Psoas muscle (tissue), 8 donors: ENCODE results near the gene POSTN. TPM values are rescaled to one million over a fixed set of nuclear protein-coding genes. Genes with fewer than 3 reads are reported as not detected.
A peak's percentile ranks its signal among the peaks of the same experiment; 100 is the strongest.

Source experiments
- ATAC-seq, 4 donors: fragments of 200-7000 bp; cut with Tn5 transposase; one replicate each; pipeline ENCODE4 v1.9.1; 2020; ENCODE audit warnings: moderate library complexity in 3 of 4, mild to moderate bottlenecking in 2 of 4
- DNase-seq, 2 donors: peaks; one replicate each; pipeline ENCODE4 v3.0.0-alpha.2; 2020
- H3K27ac ChIP-seq: fragments of 200-600 bp; one replicate; pipeline ENCODE4 v1.8.0; 2022
- H3K27me3 ChIP-seq, 3 donors: fragments of 200-600 bp in 1 of 3; one replicate each; pipeline versions ENCODE4 v1.6.1 to v1.8.0; 2013 to 2022; ENCODE audit warnings: low read length in 2 of 3, mild to moderate bottlenecking in 2 of 3, moderate library complexity in 1 of 3; ENCODE audit not compliant: insufficient read depth in 3 of 3
- H3K36me3 ChIP-seq, 2 donors: fragments of 200-600 bp in 1 of 2; one replicate each; pipeline versions ENCODE4 v1.6.1 to v1.8.0; 2013 to 2022; ENCODE audit warnings: low read depth in 1 of 2, mild to moderate bottlenecking in 1 of 2, moderate library complexity in 1 of 2; ENCODE audit not compliant: insufficient read depth in 1 of 2
- H3K4me1 ChIP-seq: fragments of 200-600 bp; one replicate; pipeline ENCODE4 v1.8.0; 2022
- H3K4me3 ChIP-seq: fragments of 200-600 bp; one replicate; pipeline ENCODE4 v1.8.0; 2022; ENCODE audit warnings: mild to moderate bottlenecking
- H3K9me3 ChIP-seq: fragments of 200-600 bp; one replicate; pipeline ENCODE4 v1.8.0; 2022
- CTCF ChIP-seq: fragments of 200-600 bp; IDR thresholded peaks from one replicate; pipeline ENCODE4 v1.8.0; 2022; ENCODE audit warnings: antibody characterized with exemption
- WGBS, 3 donors: extraction: QIAGEN DNeasy Blood & Tissue Kit; methylation state at CpG; one replicate each; pipeline versions ENCODE4 v1.1.6 to v1.1.7; 2013; 5-methylcytosine and 5-hydroxymethylcytosine counted together
- intact Hi-C, 2 donors: fragments of 100-400 bp; cut with DNase I; formaldehyde crosslinking; loops; one replicate each; pipeline versions ENCODE4 v1.11.0 to v1.14.2; 2022
- polyA plus RNA-seq, 3 donors: library from polyadenylated mRNA; stranded (reverse); fragments of 200-250 nt; gene quantifications; one replicate each; pipeline ENCODE4 v1.2.3, GENCODE V29; 2013
- total RNA-seq, 4 donors: library from RNA; stranded (reverse); fragmentation: NEBNext Ultra II Directional in 2 of 4; extraction: Animal tissue kit (Norgen Biotek cat#: 25700) in 2 of 4; gene quantifications; one replicate each; pipeline versions ENCODE4 v1.2.1 to v1.2.4, GENCODE V29; 2021 to 2023
- donor health status: healthy with polysubstance abuse.
- donor health status: DM: no; HTN: no; CAD: no; lungs with moderate emphysema.
- donor health status: Bipolar disorder and iron deficiency.
- donor health status: healthy.
- donor health status: DM: yes; HTN: yes; CAD: no.
- donor health status: DM: no; HTN: no; CAD: no.
- donor health status: DM: no; HTN: no; CAD: no.
- donor health status: DM: yes; HTN: yes; CAD: no.

The POSTN gene
- total and polyA plus RNA-seq, 7 donors = 3.1 to 11.8 (median 6.1) TPM

GRCh38 chr13:37613638-37614037, 15.1 kb upstream of the POSTN start:
- DNase-seq (no peak), ATAC-seq (no peak)
- Histone ChIP-seq H3K27ac (no peak overlapping the region), H3K4me1 (no peaks in the 10 kb centered on the region), H3K27me3 (no peaks in the 10 kb centered on the region), H3K36me3 (no peaks in the 10 kb centered on the region), H3K9me3 (no peaks in the 10 kb centered on the region), H3K4me3 (no peak overlapping the region)
- no peak for TF ChIP-seq CTCF
- 67 to 80% (median 75%) methylated on average over 2 of the region's 2 CpGs for WGBS, 3 donors
- intact Hi-C loops = no loop called here

DNA sequence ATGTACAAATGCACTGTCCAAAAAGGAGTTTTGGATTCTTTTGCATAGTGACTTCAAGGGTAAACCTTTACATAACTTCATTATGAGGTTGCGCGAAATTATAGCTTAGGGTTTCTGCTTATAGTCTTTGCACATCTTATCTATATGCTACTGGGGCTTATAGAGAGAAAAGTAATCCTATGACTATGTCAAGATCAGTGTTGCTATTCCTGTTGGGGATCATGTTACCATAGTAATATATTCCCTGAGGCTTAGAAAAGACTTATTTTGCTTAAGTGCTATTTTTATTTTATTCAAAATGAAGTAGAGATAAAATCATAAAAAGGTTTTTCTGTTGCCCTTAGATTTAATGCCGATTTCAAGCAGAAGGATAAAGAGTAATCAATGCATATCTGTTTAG, 14.7 kb upstream of the POSTN start:
- Histone ChIP-seq H3K9me3 (no peaks in the 10 kb centered on the region), H3K27me3 (no peaks in the 10 kb centered on the region), H3K27ac (no peak overlapping the region), H3K4me3 (no peak overlapping the region), H3K36me3 (no peaks in the 10 kb centered on the region), H3K4me1 (no peaks in the 10 kb centered on the region)
- intact Hi-C loops = no loop called here
- ATAC-seq (no peak), DNase-seq (no peak)
- 80 to 88% (median 85%) methylated on average over 3 of the region's 3 CpGs for WGBS, 3 donors
- TF ChIP-seq CTCF = no peak

- intact Hi-C loops = loop anchor here in 1 of 2 donors (5.0 kb wide), 1 partner anchor 157 kb away; no protein-coding TSS in a partner anchor
- Histone ChIP-seq H3K36me3 (no peaks in the 10 kb centered on the region), H3K27me3 (no peaks in the 10 kb centered on the region), H3K4me3 (no peak overlapping the region), H3K9me3 (peaks cover 4% of the 10 kb centered on the region), H3K4me1 (no peaks in the 10 kb centered on the region), H3K27ac (no peak overlapping the region)
- TF ChIP-seq CTCF = peak; percentile 11
- WGBS, 3 donors = 78 to 93% (median 83%) methylated on average over 1 of the region's 1 CpG
- no peak for DNase-seq
- ATAC-seq = no peak
These were observed 10.3 kb upstream of the POSTN start for GRCh38 chr13:37608750-37609339.

DNA sequence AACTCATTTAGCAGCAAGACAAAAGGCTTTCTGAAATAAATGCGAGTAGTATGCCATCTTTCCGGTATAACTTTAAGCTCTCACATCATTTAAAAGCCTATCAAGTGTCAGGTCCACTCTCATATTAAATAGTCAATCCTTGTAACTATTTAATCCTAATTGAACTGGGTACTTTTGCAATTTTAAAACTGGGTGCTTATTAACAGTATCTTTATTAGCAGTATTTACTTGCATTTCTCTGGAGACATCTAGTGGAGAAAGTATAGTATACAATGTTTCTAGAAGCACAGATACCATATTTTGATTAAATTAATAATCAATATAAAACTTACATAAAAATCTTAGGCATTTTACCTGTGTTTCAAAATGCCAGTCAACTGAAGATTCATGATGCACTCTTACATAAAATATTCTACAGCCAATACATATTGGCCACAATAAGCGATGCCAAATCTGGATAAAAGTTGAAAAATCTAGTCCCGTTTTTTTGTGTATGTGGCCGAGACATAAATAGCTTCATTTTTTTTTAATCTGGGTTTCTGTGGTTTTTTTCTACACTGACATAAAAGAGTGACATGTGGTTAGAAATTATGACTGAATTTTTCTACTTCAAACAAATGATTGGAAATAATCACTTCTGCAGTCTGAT, 4.3 kb upstream of the POSTN start:
- intact Hi-C loops = loop anchor here in 1 of 2 donors (2.0 to 5.0 kb wide), 2 partner anchors 496 to 526 kb away; no protein-coding TSS in a partner anchor
- no peak for ATAC-seq

More for the DNA sequence above, 4.3 kb upstream of the POSTN start:
- H3K36me3 ChIP-seq = no peaks in the 10 kb centered on the region
- H3K27ac ChIP-seq = no peak overlapping the region
- no peaks in the 10 kb centered on the region for H3K4me1 ChIP-seq
- TF ChIP-seq CTCF = peak; percentile 45
- H3K4me3 ChIP-seq = no peak overlapping the region
- H3K27me3 ChIP-seq = no peaks in the 10 kb centered on the region
- WGBS, 3 donors = 68 to 75% (median 70%) methylated on average over 5 of the region's 5 CpGs
- H3K9me3 ChIP-seq = peaks cover 4% of the 10 kb centered on the region
- DNase-seq = no peak
